GM10248 (cell line): ENCODE results near the gene SMARCB1.

Source experiments
- CTCF ChIA-PET: fragments of 300-600 bp; sonication (Branson Sonifier 250); formaldehyde crosslinking; extraction: SDS; loops from one replicate; lab custom pipeline; 2021; ENCODE audit warnings: antibody characterized with exemption; lab: Yijun Ruan, JAX
- POLR2A ChIA-PET: fragments of 350-650 bp; sonication (Branson Sonifier 250); formaldehyde crosslinking; extraction: SDS; loops from one replicate; lab custom pipeline; 2020; ENCODE audit warnings: antibody characterized with exemption; lab: Yijun Ruan, JAX
- DNase-seq: peaks from one replicate; pipeline ENCODE4 v3.0.0; 2012; ENCODE audit errors: extremely low spot score
- TF ChIP-seq, protein P1 (sequence below): IDR thresholded peaks from 2 replicates; pipeline ENCODE4 v1.5.1; 2012; ENCODE audit warnings: mild to moderate bottlenecking, low read depth; ENCODE audit errors: extremely low read depth, missing control alignments, control extremely low read depth

The SMARCB1 gene

GRCh38 chr22:23787600-23787896 lies 782 bp downstream of the SMARCB1 start:
- TF ChIP-seq, protein P1, sequence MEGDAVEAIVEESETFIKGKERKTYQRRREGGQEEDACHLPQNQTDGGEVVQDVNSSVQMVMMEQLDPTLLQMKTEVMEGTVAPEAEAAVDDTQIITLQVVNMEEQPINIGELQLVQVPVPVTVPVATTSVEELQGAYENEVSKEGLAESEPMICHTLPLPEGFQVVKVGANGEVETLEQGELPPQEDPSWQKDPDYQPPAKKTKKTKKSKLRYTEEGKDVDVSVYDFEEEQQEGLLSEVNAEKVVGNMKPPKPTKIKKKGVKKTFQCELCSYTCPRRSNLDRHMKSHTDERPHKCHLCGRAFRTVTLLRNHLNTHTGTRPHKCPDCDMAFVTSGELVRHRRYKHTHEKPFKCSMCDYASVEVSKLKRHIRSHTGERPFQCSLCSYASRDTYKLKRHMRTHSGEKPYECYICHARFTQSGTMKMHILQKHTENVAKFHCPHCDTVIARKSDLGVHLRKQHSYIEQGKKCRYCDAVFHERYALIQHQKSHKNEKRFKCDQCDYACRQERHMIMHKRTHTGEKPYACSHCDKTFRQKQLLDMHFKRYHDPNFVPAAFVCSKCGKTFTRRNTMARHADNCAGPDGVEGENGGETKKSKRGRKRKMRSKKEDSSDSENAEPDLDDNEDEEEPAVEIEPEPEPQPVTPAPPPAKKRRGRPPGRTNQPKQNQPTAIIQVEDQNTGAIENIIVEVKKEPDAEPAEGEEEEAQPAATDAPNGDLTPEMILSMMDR: no peak
- POLR2A ChIA-PET: no interaction called here
- DNase-seq: no peak
- CTCF ChIA-PET: interaction anchor here (1.0 to 3.5 kb wide), 4 partner anchors 10 to 62 kb away, joined by 3 to 16 read pairs (median 8); no protein-coding TSS in a partner anchor

- TF ChIP-seq, protein P1: no peak
- ChIA-PET POLR2A (interaction anchor here (0.6 to 1.0 kb wide), 2 partner anchors 11 to 22 kb away, joined by 4 to 6 read pairs; no protein-coding TSS in a partner anchor), CTCF (interaction anchor here (0.9 to 3.5 kb wide), 4 partner anchors 10 to 62 kb away, joined by 4 to 16 read pairs (median 8); no protein-coding TSS in a partner anchor)
- no peak for DNase-seq
Observed at GRCh38 chr22:23787910-23788309, 1.1 kb downstream of the SMARCB1 start.

DNA sequence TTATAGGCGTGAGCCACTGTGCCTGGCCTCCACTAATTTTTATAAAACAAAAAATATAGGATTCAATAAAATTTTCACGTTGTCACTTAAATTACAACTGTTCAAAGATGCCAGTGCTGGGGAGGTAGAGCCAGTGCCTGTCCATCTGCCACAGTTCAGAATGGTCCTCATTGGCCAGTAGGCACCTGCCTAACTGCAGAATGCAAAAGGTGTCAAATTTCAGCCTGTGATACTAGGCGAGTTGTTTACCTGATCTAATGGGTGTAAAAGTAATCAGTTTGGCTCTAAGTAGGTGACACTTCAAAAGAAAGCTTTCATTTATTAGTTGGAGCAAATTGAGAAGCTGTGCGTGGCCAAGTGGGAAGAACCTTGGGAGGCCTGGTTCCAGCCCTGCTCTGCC lies 2.4 kb downstream of the SMARCB1 start:
- TF ChIP-seq, protein P1: no peak
- DNase-seq: no peak
- ChIA-PET CTCF (interaction anchor here (0.9 to 3.5 kb wide), 7 partner anchors 9 to 62 kb away, joined by 4 to 16 read pairs (median 5); no protein-coding TSS in a partner anchor), POLR2A (interaction anchor here (1.0 kb wide), 1 partner anchor 10 kb away, joined by 4 read pairs; no protein-coding TSS in a partner anchor)

DNA sequence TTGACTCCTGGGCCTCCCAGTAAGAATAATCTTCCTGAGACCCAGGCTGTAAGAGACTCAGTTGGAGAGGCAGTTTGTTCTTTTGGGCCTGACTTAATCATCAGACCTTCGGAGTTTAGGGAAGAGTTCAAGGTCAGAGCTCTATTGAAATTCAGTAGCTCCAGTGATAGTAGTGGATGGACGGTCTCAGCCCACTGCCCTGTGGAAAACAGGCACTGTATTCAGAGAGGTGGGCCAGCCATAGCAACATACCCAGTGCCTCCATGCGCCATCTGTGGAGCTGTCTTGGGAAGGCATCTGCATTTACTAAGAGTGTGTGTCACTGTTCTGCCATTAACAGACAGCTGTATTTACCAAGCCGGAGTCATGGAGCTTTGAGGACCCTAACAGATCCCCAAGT lies 2.9 kb downstream of the SMARCB1 start:
- no peak for DNase-seq
- TF ChIP-seq, protein P1: no peak
- ChIA-PET CTCF (interaction anchor here (1.4 to 3.5 kb wide), 6 partner anchors 8 to 62 kb away, joined by 4 to 16 read pairs (median 5); no protein-coding TSS in a partner anchor), POLR2A (no interaction called here)

DNA sequence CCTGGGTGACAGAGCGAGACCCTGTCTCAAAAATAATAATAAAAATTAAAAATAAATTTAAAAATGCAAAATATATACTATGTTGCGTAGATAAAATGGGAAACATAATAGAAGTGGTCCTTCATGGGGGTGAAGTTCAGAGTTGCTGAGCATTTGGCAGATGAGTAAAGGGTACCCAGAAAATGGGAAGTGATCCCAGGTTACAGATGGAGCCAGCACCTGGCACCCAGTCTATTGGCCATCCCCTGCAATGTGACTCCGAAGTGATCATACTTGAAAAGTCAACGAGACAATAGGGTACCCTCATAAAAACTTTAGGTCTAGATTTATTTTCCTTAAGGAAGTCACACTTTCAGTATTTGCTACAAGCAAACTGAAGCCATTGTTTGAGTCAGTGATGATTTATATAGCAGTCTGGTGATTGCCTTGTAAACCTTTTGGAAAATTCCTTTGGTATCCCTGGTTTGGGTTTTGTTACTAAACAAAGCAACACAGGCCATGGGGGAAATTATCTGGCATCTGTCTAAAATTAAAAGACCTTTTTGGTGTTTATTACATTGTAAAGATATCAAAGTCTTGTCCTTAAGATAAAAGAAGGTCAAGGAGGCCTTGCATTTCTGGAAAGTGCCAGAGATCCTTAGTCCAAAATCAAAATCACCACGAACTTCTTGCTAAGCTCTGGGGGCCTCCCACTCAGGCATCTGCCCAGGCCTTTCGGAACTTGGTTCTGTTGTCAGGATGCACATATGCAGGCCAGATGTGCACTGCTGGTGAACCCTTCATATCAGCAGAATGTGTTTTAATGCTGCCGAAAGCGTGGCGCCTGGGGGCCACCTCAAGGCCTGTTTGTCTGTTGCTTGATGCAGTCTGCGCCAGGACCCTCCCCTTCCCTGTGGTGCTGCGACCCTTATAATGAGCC lies 4.3 kb downstream of the SMARCB1 start:
- TF ChIP-seq, protein P1: no peak
- POLR2A ChIA-PET: no interaction called here
- CTCF ChIA-PET: no interaction called here
- no peak for DNase-seq

DNA sequence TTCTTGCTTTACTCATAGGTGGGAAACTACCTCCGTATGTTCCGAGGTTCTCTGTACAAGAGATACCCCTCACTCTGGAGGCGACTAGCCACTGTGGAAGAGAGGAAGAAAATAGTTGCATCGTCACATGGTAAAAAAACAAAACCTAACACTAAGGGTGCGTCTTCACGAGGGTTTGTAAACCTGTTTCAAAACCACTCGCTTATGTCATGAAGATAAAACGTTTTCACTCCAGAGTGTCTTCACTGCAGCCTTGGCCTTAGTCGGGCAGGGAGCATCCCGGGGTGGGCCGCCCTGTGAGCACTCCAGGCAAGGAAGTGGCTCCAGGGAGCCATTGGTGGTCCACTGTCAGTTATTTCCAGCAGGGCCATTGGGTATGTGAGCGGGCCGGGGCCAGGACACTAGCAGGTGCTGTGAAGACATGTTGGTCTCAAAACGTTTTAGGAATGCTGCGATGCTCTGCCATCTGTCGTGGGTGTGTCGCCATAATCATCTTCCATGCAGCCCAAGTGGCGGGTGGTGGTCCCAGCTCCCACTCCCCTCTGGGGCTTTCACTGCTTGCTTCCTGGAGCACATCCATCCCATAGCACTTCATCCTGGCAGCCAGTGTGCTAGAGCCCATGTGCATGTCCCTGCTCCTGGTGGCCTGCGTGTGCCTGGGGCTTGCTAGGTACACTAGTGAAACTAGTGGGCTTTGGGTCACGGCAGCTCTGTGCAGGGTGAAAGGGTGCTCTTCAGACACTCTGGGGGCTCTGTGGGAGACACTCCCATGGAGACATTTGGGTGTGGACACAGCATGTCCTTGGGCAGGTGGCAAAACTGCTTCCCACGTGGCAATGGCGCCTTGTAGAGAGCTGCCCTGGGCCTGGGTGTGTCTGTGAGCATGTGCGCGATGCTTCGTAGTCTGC lies 5.2 kb downstream of the SMARCB1 start:
- POLR2A ChIA-PET: no interaction called here
- TF ChIP-seq, protein P1: no peak
- no peak for DNase-seq
- CTCF ChIA-PET: interaction anchor here (0.8 to 1.0 kb wide), 2 partner anchors 20 to 24 kb away, joined by 3 read pairs; no protein-coding TSS in a partner anchor
